Measurements from ENCODE around the gene ROBO4.
A peak's percentile ranks its signal among the peaks of the same experiment; 100 is the strongest.

ROBO4 gene

GRCh38 chr11:124889191-124890091, 8.2 kb downstream of the ROBO4 start:
- DNase-seq (ENCODE audit: low spot score) = no peak

DNA sequence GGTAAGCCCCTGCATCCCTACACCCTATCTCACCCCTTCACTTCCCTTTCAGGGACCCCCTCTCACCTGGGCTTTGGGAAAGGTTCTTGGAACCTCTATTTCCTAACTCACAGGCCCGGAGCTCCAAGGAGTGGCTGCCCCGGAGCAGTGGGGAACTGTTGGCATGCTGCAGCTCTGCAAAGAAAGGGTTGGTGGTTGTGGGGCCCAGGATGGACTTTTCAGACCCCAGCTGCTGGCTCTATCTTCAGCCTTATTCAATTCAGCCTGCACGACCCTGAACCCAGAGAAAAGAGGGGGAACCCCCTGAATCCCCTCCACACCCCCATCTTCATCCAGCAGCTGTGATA, 10.0 kb downstream of the ROBO4 start:
- no peak for DNase-seq (ENCODE audit: low spot score)

- no peak for DNase-seq (ENCODE audit: low spot score)
Observed at GRCh38 chr11:124886978-124887666, 10.5 kb downstream of the ROBO4 start.

GRCh38 chr11:124886476-124886875, 11.2 kb downstream of the ROBO4 start:
- DNase-seq (ENCODE audit: low spot score) = no peak

GRCh38 chr11:124884869-124885479, 12.7 kb downstream of the ROBO4 start:
- DNase-seq (ENCODE audit: low spot score) = no peak

DNA sequence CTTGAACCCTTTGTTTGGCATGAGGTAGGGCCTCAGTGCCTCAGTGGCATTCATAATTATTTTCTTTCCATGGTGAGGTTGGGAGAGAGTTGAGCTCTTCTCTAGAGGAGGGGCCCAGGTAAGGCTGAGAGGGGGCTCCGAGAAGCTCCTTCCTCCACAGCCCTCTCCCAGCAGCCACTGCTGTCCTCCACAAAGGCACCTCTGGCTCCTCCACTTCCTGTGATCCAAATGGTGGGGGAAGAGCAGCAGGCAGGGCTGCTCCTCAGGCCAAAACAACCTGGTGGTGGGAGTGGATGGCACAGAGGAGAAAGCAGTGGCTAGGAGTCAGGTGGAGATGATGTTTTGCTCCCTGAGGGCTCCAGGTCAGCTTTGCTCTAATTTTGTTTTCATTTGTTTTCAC, 13.3 kb downstream of the ROBO4 start:
- no peak for DNase-seq (ENCODE audit: low spot score)

DNA sequence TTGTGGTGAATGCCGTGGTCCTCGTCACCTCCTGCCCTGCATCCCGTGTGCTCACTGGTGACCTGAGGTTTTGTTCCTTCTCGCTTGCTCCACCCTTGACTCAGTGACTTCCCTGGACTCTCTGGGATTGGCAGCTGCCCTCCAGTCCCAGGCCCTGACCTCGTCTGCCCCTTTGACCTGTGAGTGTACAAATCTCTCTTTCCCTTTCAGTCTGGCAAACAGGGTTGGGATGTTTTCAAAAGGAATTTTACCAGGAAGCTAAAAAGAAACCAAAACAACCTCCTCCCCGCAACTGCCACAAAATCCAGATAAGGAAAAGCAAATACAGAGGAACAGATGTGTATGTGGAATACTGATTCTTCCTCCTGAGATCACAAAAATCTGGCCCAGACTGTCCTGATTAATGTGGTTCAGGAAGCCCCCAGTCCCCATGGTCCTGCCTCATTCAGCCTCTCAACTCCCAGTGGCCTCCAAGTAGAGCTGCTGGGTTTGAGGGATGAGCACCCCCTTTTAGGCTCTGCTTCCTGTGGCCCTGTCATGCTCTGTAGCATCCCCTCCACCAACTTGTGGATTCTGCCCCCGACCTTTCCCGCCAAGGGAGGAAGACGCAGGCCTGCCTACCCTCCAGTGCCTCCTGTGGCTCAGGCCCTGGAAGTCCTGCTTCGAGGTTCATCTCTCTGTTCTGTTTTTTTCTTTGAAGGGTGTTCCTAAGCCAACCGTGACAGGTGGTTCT, 15.2 kb downstream of the ROBO4 start:
- DNase-seq (ENCODE audit: low spot score) = no peak

DNA sequence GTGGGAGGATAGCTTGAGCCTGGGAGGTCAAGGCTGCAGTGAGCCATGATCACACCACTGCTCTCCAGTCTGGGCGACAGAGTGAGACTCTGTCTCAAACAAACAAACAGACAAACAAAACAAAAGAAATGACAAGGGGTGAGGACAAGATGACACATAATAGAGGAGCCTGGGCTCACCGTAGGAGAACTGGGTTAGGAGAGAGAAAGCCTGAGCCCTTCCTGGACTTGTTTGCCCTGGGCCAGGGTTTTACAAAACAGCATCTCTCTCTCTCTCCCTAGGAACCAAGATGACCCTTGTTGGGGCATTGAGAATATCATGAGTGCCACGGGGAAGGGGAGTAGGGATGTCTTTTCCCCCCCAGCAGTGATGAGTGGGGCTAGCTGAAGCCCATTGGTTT, 16.7 kb downstream of the ROBO4 start:
- no peak for DNase-seq (ENCODE audit: low spot score)

- no peak for DNase-seq (ENCODE audit: low spot score)
Observed at GRCh38 chr11:124880290-124880611, 17.4 kb downstream of the ROBO4 start.

GRCh38 chr11:124879493-124880289, 18.0 kb downstream of the ROBO4 start:
- DNase-seq (ENCODE audit: low spot score) = no peak

DNA sequence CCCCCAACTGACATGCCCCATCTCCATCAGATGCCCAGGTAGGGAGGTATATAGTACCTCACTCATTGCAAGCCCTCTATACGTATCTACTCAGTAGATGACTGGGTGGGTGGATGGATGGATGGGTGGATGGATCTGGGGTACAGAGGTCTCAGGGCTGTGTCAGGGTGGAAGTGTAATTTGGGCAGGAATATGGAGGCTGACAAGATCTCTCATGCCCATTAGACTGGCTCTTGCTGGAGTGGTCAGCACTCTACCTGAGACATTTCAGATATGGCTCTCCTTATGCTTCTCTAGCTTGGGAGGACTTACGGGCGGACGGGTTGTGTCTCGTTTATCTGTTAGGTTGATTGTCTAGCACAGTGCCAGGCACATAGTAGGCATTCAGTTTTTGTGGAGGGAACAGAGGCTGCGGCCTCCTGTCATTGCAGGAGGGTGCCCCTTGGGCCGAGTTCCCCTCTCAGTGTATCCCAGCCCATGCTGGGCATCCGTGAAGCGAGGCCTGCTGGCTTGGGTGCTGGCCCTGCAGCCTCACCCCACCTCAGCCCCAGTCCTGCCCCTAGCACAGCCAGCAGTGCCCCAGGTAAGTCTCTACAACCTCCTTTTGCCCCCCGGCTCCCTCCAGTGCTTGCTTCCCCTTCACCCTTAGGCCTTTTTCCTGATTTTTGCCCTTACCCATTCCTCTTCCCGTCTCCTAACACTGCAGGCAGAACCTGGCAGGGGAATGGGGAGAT, 18.7 kb downstream of the ROBO4 start:
- no peak for DNase-seq (ENCODE audit: low spot score)

GRCh38 chr11:124877910-124878758, 19.5 kb downstream of the ROBO4 start:
- DNase-seq (ENCODE audit: low spot score) = no peak

GRCh38 chr11:124877631-124877909, 20.1 kb downstream of the ROBO4 start:
- DNase-seq (ENCODE audit: low spot score) = no peak

DNA sequence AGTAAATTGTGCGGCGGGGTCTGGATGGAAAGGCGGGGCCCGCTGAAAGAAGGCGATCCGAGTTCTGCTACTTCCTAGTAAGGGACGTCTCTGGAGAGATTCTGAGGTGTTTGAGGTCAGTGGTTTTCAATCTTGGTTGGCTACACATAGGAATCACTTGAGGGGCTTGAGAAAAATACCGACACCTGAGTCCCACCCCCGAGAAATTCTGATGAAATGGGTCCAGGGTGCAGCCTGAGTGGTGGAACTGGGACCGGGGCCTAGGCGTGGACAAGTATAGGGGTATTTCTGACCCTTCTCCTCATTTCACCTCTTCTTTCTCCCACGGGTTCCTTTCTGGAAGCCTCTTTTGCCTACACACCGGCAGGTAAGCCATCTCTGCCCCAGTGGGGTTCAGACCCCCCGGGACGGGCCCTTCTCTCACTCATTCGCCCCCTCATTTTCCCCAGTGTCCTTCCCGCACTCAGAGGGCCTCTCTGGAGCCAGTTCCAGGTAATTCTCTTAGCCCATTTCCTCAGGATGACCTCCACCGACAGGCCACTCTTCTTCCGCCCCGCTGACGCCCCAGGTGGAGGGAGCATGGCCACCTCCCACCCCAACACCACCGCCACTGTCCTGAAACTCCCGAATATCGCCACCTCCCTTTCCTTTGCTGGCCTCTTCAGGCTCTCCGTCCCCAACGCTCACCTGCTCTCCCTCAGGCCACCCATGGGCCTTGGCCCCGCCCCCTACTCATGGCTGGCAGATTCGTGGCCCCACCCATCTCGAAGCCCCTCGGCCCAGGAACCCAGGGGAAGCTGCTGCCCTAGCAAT, 20.6 kb downstream of the ROBO4 start:
- DNase-seq (ENCODE audit: low spot score) = no peak

- DNase-seq (ENCODE audit: low spot score) = peak; percentile 85
Observed at GRCh38 chr11:124875943-124876817, 21.5 kb downstream of the ROBO4 start.

GRCh38 chr11:124875401-124875800, 22.3 kb downstream of the ROBO4 start:
- no peak for DNase-seq (ENCODE audit: low spot score)

DNA sequence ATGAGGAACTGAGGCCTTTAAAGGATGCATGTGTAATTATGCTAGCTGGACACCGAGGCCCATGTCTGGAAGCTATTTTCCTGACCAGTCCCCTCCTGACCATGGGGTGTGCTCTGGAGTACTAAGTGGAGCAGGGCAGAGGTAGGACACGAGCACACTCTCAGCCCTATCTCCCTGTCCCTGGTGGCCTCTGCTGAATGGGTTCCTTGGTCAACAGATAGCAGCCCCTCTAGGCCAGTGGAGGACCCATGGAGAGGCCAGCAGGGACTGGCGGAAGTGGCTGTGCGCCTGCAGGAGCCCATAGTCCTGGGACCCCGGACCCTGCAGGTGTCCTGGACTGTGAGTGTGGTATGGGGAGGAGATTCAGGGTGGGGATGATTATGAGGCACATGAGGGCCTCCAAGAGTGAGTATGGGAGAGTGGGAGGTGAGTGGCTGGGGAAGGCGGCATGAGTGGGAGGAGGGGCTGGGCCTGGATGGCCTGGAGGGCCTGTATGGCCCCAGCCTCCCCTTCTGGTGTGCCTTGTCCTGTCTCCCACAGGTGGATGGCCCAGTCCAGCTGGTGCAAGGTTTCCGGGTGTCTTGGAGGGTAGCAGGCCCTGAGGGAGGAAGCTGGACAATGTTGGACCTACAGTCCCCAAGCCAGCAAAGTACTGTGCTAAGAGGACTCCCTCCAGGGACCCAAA, 23.0 kb downstream of the ROBO4 start:
- DNase-seq (ENCODE audit: low spot score) = no peak

GRCh38 chr11:124873951-124874350, 23.7 kb downstream of the ROBO4 start:
- no peak for DNase-seq (ENCODE audit: low spot score)
